Mesothelial cell of epicardium (in vitro differentiated cells): Measurements from ENCODE around the gene NTNG2. TPM values are rescaled to one million over a fixed set of nuclear protein-coding genes. Genes with fewer than 3 reads are reported as not detected.

Experiments
- DNase-seq, 2 experiments: peaks; one replicate each; pipeline ENCODE4 v3.0.0; 2021; ENCODE audit warnings: low spot score in 2 of 2; ENCODE audit not compliant: unreplicated experiment in 2 of 2
- H3K27ac Mint-ChIP-seq: 2 replicates; pipeline ENCODE4 v1.8.0; 2021; ENCODE audit warnings: mixed read lengths
- H3K27me3 Mint-ChIP-seq: 2 replicates; pipeline ENCODE4 v1.8.0; 2021; ENCODE audit warnings: low read depth, mixed read lengths
- H3K36me3 Mint-ChIP-seq: 2 replicates; pipeline ENCODE4 v1.8.0; 2021; ENCODE audit warnings: mixed read lengths
- H3K4me1 Mint-ChIP-seq: 2 replicates; pipeline ENCODE4 v1.8.0; 2021; ENCODE audit warnings: mixed read lengths
- H3K4me3 Mint-ChIP-seq: 2 replicates; pipeline ENCODE4 v1.8.0; 2021; ENCODE audit warnings: mild to moderate bottlenecking, moderate library complexity, mixed read lengths
- H3K9me3 Mint-ChIP-seq: 2 replicates; pipeline ENCODE4 v1.8.0; 2021; ENCODE audit warnings: mixed read lengths
- total RNA-seq: library from RNA; stranded (reverse); gene quantifications from 3 replicates; pipeline ENCODE4 v1.2.1, GENCODE V29; 2021
- TF ChIP-seq, protein P1 (sequence below): fragments of 200-600 bp; sonication (generic); IDR thresholded peaks from one replicate; pipeline ENCODE4 v1.5.0; 2021; ENCODE audit warnings: antibody characterized with exemption; ENCODE audit not compliant: unreplicated experiment

The NTNG2 gene
- total RNA-seq, 1 donor from 2014 or later = 8.1 TPM

GRCh38 chr9:132204883-132205282 lies 43.0 kb downstream of the NTNG2 start:
- no peaks in the 10 kb centered on the region for H3K4me1 Mint-ChIP-seq
- no peak overlapping the region for H3K4me3 Mint-ChIP-seq
- H3K27me3 Mint-ChIP-seq = peaks cover 30% of the 10 kb centered on the region
- H3K9me3 Mint-ChIP-seq = peaks cover 7% of the 10 kb centered on the region
- TF ChIP-seq, protein P1, sequence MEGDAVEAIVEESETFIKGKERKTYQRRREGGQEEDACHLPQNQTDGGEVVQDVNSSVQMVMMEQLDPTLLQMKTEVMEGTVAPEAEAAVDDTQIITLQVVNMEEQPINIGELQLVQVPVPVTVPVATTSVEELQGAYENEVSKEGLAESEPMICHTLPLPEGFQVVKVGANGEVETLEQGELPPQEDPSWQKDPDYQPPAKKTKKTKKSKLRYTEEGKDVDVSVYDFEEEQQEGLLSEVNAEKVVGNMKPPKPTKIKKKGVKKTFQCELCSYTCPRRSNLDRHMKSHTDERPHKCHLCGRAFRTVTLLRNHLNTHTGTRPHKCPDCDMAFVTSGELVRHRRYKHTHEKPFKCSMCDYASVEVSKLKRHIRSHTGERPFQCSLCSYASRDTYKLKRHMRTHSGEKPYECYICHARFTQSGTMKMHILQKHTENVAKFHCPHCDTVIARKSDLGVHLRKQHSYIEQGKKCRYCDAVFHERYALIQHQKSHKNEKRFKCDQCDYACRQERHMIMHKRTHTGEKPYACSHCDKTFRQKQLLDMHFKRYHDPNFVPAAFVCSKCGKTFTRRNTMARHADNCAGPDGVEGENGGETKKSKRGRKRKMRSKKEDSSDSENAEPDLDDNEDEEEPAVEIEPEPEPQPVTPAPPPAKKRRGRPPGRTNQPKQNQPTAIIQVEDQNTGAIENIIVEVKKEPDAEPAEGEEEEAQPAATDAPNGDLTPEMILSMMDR = no peak
- no peak overlapping the region for H3K27ac Mint-ChIP-seq
- no peak for DNase-seq
- H3K36me3 Mint-ChIP-seq = no peaks in the 10 kb centered on the region

DNA sequence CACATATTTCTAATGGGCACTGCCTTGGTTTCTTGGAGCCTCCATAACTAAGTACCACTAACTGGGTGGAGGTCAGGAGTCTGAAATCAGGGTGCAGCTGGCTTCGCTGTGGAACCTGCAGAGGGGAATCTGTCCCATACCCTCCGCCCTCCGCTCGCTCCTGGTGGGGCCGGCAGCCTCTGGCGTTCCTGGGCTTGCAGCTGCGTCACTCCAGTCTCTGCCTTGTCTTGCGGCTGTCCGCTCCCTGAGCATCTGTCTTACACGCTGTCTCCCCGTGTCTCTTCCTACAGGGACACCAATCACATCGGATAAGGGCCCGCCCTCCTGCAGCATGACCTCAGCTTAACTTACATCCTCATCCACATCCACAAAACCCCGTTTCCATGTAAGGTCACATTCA lies 45.4 kb downstream of the NTNG2 start:
- Mint-ChIP-seq H3K9me3 (peaks cover 7% of the 10 kb centered on the region), H3K27me3 (peaks cover 22% of the 10 kb centered on the region), H3K27ac (no peak overlapping the region), H3K4me1 (no peaks in the 10 kb centered on the region), H3K4me3 (no peak overlapping the region), H3K36me3 (no peaks in the 10 kb centered on the region)
- TF ChIP-seq, protein P1 = no peak
- no peak for DNase-seq

GRCh38 chr9:132207839-132208615 lies 46.2 kb downstream of the NTNG2 start:
- TF ChIP-seq, protein P1 = no peak
- peaks cover 7% of the 10 kb centered on the region for H3K9me3 Mint-ChIP-seq
- no peak for DNase-seq
- peaks cover 14% of the 10 kb centered on the region for H3K27me3 Mint-ChIP-seq
- no peak overlapping the region for H3K27ac Mint-ChIP-seq
- no peak overlapping the region for H3K4me3 Mint-ChIP-seq
- H3K36me3 Mint-ChIP-seq = no peaks in the 10 kb centered on the region
- H3K4me1 Mint-ChIP-seq = no peaks in the 10 kb centered on the region

DNA sequence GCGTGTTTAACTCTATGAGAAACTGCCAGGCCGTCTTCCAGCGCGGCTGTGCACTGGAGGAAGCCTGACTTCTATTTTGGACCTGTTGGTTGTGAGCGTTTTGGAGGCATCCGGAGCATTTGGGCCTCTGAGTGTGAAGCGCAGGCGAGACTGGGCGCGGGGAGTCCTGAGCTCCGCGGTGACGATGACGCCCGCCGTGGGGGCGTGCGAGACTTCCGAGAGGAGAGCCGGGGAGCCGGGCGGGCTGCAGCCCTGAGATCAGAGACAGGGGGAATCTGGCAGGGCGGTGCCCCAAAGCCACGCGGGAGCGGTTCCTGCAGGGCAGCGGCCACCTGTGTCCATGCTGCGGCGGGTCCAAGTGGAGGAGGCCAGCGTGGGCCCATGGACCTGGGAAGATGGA lies 47.4 kb downstream of the NTNG2 start:
- TF ChIP-seq, protein P1 = no peak
- Mint-ChIP-seq H3K36me3 (no peaks in the 10 kb centered on the region), H3K27me3 (peaks cover 7% of the 10 kb centered on the region), H3K9me3 (peaks cover 7% of the 10 kb centered on the region), H3K4me3 (no peak overlapping the region), H3K4me1 (peaks cover 9% of the 10 kb centered on the region), H3K27ac (no peak overlapping the region)
- DNase-seq = no peak

GRCh38 chr9:132210472-132211145 lies 48.8 kb downstream of the NTNG2 start:
- Mint-ChIP-seq H3K4me3 (no peak overlapping the region), H3K4me1 (peaks cover 12% of the 10 kb centered on the region), H3K27me3 (no peaks in the 10 kb centered on the region), H3K9me3 (no peaks in the 10 kb centered on the region), H3K36me3 (no peaks in the 10 kb centered on the region), H3K27ac (no peak overlapping the region)
- TF ChIP-seq, protein P1 = no peak
- no peak for DNase-seq
